ENCODE results near the gene HIPK3. TPM values are rescaled to one million over a fixed set of nuclear protein-coding genes. Genes with fewer than 3 reads are reported as not detected.

HIPK3 gene
- 100 to 1,000 TPM; 115 to 189 TPM for total RNA-seq
- 10 to 100 TPM; 17.9 to 28.1 TPM for polyA plus RNA-seq
- long read RNA-seq, donor 1, full-length matches to known transcripts, result 5 of 5 reads
- long read RNA-seq, donor 1, partial matches to known transcripts, result 0 of 5 reads
- long read RNA-seq, donor 1, other reads (novel, unspliced or antisense), result 0 of 5 reads
- long read RNA-seq, donor 2, full-length matches to known transcripts, result 1 of 9 reads
- long read RNA-seq, donor 2, partial matches to known transcripts, result 8 of 9 reads
- long read RNA-seq, donor 2, other reads (novel, unspliced or antisense), result 0 of 9 reads
- long read RNA-seq, donor 3, full-length matches to known transcripts, result 1 of 8 reads
- long read RNA-seq, donor 3, partial matches to known transcripts, result 7 of 8 reads
- long read RNA-seq, donor 3, other reads (novel, unspliced or antisense), result 0 of 8 reads
- long read RNA-seq, donor 4, partial matches to known transcripts, result 5 of 6 reads
- long read RNA-seq, donor 4, other reads (novel, unspliced or antisense), result 0 of 6 reads
- long read RNA-seq, donor 5, partial matches to known transcripts, result 39 of 39 reads
- long read RNA-seq, donor 5, other reads (novel, unspliced or antisense), result 0 of 39 reads

DNA sequence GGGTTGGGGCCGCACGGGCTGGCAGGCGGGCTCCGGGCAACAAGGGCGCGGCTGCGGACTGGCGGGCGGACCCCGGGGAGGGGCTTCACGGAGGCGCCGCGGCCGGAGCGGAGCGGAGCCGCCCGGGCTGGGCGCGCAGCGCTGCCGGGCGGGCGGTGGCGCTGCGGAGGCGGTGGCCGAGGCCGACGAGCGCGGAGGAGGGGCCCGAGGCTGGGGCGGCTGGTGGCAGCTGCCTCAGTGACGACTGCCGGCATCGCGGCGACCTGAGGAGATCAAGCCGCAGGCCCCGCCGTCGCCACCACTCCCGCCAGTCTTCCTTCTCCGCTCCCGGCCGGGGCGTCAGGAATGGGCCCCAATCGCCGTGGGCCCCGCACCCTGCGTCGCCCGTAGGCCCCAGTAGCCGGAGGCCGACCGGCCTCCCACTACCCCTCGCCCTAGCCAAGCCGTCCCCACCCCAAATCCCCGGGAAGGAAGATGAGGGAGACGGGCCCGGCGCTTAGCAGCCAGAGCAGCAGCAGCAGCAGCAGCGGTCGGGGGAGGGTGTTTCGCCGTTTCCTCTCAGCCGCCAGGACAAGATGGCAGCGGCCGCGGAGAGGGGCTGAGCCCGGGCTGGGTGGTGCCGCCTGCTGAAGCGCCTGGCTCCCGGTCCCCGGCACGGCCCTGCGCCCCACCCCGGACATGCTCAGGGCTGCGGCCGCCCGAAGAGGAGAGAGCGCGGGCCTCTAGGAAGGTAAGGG lies at the start of gene HIPK3:
Gene HIPK3, plus strand, starts transcription at position 222 of the 737 bp plus-strand sequence.
- 0% methylated on average over 56 to 85 of the region's 85 CpGs for WGBS, 2 donors
- no peak for TF ChIP-seq CTCF (IDR thresholded peaks at IDR 0.05; ENCODE audit: control extremely low read depth, extremely low read depth)

GRCh38 chr11:33207408-33207985 lies 49.7 kb upstream of the HIPK3 start:
- Histone ChIP-seq H3K4me1 (ENCODE audit: control insufficient read depth in 5 of 5, insufficient read depth in 5 of 5, low read length in 5 of 5) (no peaks in the 10 kb centered on the region), H3K9ac (ENCODE audit: insufficient read depth in 1 of 2, low read length in 2 of 2) (no peak overlapping the region), H3K36me3 (ENCODE audit: control insufficient read depth in 4 of 4, insufficient read depth in 4 of 4, low read length in 4 of 4) (no peaks in the 10 kb centered on the region), H3K27ac (ENCODE audit: low read depth in 1 of 2, low read length in 1 of 2) (no peak overlapping the region), H3K4me3 (no peak overlapping the region), H3K27me3 (ENCODE audit: control insufficient read depth in 3 of 3, insufficient read depth in 3 of 3, low read length in 2 of 3) (peaks cover 0 to 12% (median 0%) of the 10 kb centered on the region in 3 donors), H3K9me3 (ENCODE audit: control insufficient read depth in 4 of 4, insufficient read depth in 3 of 4, low read length in 3 of 4) (no peaks in the 10 kb centered on the region)
- WGBS, 2 donors, result 28 to 41% methylated on average over 4 of the region's 4 CpGs
- ATAC-seq (ENCODE audit: insufficient read depth, low FRiP score), result peak; percentile 53
- peak in 2 of 3 donors; percentile 17 for DNase-seq
- no peak for TF ChIP-seq CTCF (IDR thresholded peaks at IDR 0.05; ENCODE audit: control extremely low read depth, extremely low read depth)

More for the DNA sequence above, at the start of gene HIPK3:
- peak within 1 kb of the TSS; percentile 98 for H3K4me3 ChIP-seq
- H3K9ac ChIP-seq (ENCODE audit: insufficient read depth in 1 of 2, low read length in 2 of 2), result peak within 1 kb of the TSS; percentile 98 to 100
- H3K36me3 ChIP-seq (ENCODE audit: control insufficient read depth in 4 of 4, insufficient read depth in 4 of 4, low read length in 4 of 4), result peaks cover 0 to 7% (median 0%) of the 10 kb centered on the region in 4 donors
- H3K27me3 ChIP-seq (ENCODE audit: control insufficient read depth in 3 of 3, insufficient read depth in 3 of 3, low read length in 2 of 3), result no peaks in the 10 kb centered on the region
- DNase-seq, result peak; percentile 88 to 93 (median 91)
- no peaks in the 10 kb centered on the region for H3K9me3 ChIP-seq (ENCODE audit: control insufficient read depth in 4 of 4, insufficient read depth in 3 of 4, low read length in 3 of 4)
- peak within 1 kb of the TSS; percentile 100 for H3K27ac ChIP-seq (ENCODE audit: low read depth in 1 of 2, low read length in 1 of 2)
- ATAC-seq (ENCODE audit: insufficient read depth, low FRiP score), result peak; percentile 89
- peaks cover 0 to 27% (median 8%) of the 10 kb centered on the region in 5 donors for H3K4me1 ChIP-seq (ENCODE audit: control insufficient read depth in 5 of 5, insufficient read depth in 5 of 5, low read length in 5 of 5)

DNA sequence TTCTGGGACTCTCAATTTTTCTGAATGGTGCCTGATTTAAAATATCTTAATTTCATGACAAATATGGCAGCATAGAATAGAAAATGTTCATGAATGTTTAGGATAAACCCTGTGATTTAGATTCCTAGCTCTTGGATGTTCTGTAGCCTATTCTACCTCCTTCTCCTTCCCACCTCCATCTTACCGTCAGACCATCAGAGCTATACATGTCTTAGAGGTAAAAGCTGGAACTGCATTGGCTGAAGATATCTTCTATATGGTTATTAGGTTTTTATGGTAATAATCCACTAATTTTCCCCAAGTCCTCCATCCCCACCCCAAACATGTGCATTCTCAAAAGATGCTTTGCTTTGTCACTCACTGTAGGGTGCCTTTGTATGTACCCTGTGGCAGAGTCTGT lies 49.0 kb upstream of the HIPK3 start:
- 86 to 96% methylated on average over 1 of the region's 1 CpG for WGBS, 2 donors
- no peak overlapping the region for H3K27ac ChIP-seq (ENCODE audit: low read depth in 1 of 2, low read length in 1 of 2)

More for the DNA sequence above, 49.0 kb upstream of the HIPK3 start:
- Histone ChIP-seq H3K27me3 (ENCODE audit: control insufficient read depth in 3 of 3, insufficient read depth in 3 of 3, low read length in 2 of 3) (peaks cover 0 to 10% (median 0%) of the 10 kb centered on the region in 3 donors), H3K4me1 (ENCODE audit: control insufficient read depth in 5 of 5, insufficient read depth in 5 of 5, low read length in 5 of 5) (no peaks in the 10 kb centered on the region), H3K9ac (ENCODE audit: insufficient read depth in 1 of 2, low read length in 2 of 2) (no peak overlapping the region), H3K36me3 (ENCODE audit: control insufficient read depth in 4 of 4, insufficient read depth in 4 of 4, low read length in 4 of 4) (no peaks in the 10 kb centered on the region), H3K4me3 (no peak overlapping the region), H3K9me3 (ENCODE audit: control insufficient read depth in 4 of 4, insufficient read depth in 3 of 4, low read length in 3 of 4) (no peaks in the 10 kb centered on the region)
- DNase-seq (no peak), ATAC-seq (ENCODE audit: insufficient read depth, low FRiP score) (no peak)
- TF ChIP-seq CTCF (IDR thresholded peaks at IDR 0.05; ENCODE audit: control extremely low read depth, extremely low read depth), result no peak

Measured in lung (tissue), 16 donors.